CMK (cell line): ENCODE measurements around the gene NPL.
A peak's percentile ranks its signal among the peaks of the same experiment; 100 is the strongest.

Experiments
- DNase-seq: peaks from one replicate; pipeline ENCODE4 v3.0.0-alpha.2; 2010; ENCODE audit warnings: low read depth

The NPL gene

DNA sequence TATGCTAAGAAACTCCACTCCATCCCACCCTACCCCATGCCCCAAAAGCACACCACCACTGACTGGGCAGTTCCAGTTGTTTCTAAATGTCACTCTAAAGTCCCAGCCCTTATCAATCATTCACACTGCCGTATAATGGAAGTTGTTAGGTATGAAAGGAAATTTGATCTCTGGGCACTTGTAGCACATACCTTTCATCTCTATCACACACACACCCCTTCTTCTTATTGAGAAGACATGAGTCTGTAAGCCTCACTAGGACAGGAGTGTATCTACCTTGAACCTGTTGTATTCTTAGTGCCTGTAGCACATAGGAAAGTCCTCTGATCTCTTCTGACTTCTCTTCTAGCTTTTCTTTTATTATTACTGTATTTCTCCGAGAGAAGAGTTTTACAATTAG, 27.3 kb downstream of the NPL start:
- DNase-seq, result no peak

DNA sequence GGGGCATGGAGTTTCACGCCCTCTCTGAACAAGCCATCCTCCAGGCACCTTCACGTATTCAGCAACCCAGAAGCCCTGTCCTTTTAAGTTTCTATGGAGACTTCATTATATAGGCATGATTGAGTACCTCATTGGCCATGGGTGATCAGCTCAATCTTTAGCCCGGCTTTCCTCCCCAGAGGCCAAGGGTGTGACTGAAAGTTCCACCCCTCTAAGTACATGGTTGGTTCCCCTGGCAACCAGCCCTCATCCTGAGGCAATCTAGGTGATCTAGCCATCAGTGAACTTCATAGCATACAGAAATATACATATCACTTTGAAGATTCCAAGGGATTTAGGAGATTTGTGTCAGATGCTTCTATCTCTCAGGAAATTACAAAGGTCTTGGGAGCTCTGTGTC, 28.2 kb downstream of the NPL start:
- no peak for DNase-seq

DNA sequence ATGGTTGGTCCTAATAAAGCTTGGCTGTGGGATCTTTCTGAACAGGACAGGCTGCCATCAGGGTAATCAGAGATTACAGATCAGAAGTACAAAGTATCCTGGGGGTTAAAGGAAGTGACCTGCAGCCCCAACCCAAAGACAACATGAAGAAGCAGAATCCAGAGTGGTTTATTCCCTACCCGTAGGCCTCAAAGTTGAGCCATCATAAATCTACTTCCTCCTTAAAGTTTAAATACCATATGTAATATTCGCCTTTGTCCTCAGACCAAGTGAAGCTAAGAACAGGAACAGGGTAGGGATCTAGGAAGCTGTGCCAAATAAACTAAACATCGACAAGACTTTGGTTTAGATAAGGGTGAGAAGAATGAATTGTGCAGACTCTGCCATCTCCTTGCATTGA, 33.6 kb downstream of the NPL start:
- no peak for DNase-seq

DNA sequence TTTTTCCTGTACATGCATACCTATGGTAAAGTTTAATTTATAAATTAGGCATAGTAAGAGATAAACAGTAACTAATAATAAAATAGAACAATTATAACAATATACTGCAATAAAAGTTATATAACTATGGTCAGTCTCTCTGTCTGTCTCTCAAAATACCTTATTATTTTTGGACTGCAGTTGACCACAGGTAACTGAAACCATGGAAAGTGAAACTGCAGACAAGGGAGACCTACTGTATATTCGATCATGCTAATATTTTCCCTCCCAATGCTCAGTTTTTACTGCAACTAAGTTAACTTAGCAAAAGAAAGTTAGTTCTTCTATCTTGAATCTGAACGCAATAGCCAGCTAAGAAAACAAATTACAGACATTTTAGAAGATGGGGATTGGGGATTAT, 37.3 kb downstream of the NPL start:
- DNase-seq, result no peak

DNA sequence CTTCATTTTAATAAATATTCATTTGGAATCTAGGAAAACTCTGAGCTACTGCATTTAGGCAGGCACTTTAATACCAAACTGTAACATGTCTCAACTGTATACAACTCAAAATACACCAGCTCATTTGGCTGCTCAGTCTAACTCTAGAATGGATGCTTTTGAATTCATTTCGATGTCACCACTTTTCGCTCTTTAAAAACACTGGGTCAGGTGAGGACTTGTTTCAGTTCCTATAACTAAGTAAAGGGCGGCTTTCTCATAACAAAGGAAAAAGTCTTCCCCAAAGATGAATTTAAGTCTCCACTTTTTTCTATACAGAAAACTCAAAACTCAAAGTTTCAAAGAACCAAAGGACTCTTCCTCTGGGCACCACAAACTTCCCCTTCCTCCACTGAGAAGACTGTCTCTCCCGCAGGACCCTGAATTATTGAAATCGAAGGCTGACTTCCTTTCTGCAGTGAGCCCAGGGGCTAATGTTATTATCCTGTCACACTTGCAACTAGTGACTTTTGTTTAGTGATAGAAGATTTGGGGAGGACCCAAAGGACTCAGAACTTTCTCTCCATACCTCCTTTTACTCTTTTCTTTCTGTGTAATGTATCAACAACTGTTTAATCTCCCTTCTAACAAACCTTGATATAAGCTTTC, 39.8 kb downstream of the NPL start:
- DNase-seq, result no peak

DNA sequence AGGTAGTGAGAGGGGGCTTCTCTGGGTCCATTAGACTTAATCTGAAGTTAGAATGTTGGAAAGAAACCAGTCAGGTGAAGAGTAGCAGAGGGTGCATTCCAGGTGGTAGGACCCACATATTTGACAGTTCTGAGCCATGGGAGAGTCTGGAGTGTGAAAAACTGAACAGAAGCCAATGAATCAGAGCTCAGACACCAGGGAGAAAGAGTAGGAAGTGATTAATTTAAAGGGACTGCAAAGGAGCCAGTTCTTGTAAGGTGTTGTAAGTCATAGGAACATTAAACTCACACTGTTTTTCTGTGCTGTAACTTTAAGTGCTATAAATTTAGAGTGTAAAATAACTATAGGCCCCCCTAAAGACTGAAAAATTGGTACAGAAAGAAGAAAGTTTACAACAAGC, 43.7 kb downstream of the NPL start:
- DNase-seq, result no peak

DNA sequence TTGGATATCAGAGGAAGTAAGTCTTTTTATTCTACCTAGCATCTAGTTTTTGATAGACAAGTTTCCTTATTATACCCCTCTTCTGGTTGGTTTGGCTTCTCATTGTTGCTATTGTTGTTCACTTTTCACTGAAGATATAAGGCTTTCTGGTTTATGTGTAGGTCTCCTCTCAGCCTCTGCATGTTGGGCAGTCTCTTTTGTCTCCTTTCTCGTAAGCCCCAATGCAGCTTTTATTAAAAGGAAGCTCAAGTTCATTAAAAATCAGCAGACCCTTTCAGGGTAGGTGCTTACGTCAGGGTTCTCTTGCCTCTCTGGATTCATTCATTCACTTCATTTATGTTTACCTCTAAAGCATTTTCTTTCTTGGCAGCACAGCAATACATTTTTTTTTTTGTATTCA, 44.8 kb downstream of the NPL start:
- no peak for DNase-seq

DNA sequence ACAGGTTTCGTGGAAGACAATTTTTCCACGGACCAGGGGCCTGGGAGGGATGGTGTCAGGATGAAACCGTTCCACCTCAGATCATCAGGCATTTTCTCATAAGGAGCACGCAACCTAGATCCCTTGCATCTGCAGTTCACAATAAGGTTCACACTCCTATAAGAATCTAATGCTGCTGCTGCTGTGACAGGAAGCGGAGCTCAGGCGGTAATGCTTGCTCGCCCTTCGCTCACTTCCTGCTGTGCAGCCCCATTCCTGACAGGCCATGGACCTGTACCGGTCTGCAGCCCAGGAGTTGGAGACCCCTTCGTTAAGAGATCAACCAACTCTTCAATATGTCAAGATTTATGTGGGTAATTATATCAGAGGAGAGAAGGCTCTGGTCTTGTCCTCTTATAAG, 46.2 kb downstream of the NPL start:
- DNase-seq, result no peak

DNA sequence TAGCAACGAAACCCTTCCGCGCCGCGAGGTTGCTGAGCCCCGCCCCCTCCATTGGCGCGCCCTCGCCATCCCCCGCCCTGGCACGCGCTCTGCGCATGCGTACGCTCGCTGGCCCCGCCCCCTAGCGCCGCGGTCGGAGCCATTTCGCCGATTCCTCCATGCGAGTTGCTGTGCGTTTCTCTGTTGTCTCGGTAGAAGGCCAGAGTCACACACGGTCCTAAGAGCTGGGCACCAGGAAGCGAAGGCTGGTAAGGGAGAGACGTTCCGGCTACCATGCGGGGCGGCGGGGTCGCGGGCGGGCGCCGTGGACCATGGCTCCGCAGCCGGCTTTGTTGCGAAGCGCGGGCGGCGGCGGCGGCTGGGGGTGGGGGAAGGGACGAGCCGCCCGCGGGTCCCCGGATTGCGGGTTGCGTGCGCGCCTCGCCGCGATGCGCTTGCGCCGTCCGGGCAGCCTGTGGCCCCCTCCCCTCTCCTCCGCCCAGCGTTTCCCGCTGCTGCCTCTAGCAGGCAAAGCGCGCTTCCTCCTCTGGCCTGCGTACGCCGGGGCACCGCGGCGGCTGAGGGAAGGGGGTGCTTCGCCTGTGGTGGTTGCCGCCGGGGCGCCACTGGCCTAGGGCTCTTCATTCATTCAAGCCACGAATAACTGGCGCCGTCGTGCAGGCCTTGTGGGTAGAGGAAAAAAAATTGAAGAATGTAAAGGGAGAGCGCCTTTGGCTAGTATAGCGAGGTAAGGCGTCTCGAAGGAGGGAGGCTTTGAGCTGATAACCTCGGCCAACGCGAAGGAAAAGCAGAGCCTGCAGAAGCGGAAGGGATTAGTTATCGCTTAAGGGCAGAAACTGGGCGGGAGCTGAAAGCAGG, 49.9 kb downstream of the NPL start, which contains the start of gene DHX9:
Gene DHX9, plus strand, starts transcription at position 139 of the 858 bp plus-strand sequence. CDS start 3,220 bp downstream, outside the sequence.
- peak; percentile 91 for DNase-seq

DNA sequence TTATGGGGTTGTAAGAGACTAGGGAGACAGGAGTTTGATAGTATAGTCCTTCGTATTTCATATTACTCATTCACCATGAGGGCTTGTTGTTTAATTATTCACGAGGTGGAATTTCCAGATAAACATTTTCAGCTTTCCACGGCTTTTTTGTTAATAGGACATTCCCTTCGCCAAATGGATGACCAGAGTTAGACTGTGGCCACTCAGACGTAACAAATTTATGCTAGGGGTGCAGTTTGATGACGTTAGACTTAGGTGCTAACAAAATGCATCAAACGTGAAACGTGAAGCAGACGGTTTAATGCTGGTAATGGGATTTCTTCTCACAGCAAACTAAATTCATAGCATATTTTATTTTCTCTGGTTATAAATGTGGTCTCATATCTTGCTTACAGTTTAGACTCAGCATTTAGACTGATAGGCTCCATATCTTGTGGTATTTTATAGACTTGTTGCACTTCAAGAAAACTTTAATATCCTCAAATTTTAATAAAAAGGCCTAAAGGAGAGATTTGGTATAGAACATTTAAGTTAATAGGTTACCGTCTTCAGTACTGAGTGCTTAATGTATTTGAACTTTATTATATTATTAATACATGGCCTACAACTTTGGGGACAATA, 51.9 kb downstream of the NPL start:
- DNase-seq, result no peak

DNA sequence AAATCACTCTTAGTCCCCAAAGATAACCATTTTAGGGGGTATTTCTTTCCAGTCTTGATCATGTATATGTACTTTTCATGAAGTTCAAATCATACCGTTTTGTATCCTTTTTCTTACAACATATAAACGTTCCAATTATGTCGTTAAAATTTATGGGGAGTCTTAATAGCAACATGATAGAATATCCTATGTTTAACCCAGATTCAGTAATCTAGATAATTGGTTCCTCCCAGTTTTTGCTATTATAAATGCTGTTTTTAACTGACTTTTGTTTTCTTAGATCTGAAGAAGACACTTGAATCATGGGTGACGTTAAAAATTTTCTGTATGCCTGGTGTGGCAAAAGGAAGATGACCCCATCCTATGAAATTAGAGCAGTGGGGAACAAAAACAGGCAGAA, 52.7 kb downstream of the NPL start:
- DNase-seq, result no peak

DNA sequence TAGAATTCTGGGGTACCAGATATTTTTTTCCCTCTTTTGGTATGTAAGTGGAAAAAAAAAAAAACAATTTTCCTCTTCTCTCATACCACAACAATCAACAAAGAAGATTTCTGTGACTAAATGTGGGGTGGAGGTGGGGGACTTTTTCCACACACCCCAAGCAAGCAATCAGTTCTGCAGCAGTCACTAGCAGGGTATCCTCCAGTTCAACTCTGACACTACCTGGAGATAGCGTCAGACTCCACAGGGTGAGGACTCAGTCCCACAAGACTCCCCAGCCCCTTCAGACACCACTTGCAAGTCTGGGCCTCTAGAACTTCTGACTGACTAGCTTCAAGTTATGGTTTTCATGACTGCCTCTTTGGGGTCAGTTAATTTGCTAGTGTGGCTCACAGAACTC, 55.8 kb downstream of the NPL start:
- DNase-seq, result no peak

DNA sequence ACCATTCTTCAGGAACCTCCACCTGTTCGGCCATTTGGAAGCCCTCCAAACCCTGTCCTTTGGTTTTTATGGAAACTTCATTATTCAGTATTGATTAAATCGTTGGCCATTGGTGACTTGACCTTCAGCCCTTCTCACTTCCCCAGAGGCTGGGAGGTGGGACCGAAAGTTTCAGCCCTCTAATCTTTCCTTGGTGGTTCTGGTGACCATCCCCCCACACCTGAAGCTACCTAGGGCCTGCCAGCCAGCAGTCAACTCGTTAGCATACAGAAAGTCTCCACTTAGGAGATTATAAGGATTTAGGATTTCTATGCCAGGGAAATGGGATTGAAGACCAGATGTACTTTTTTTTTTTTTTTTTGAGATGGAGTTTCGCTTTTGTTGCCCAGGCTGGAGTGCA, 56.3 kb downstream of the NPL start:
- no peak for DNase-seq

DNA sequence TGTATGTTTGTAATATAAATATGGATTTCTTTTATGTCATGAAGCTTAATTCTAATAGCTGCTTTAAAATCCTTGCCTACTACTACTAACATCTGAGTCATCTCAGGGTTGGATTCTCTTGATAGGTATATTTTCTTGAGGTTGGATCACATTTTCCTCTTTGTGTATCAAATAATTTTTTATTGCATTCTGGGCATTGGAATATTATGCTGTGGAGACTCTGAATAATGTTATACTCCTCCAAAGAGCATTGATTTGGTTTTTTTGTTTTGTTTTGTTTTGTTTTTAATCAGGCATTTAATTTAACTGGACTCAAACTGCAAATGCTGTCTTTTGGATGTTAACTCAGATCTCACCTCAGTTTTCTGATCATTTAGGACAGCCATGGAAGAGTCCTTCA, 57.5 kb downstream of the NPL start:
- no peak for DNase-seq

DNA sequence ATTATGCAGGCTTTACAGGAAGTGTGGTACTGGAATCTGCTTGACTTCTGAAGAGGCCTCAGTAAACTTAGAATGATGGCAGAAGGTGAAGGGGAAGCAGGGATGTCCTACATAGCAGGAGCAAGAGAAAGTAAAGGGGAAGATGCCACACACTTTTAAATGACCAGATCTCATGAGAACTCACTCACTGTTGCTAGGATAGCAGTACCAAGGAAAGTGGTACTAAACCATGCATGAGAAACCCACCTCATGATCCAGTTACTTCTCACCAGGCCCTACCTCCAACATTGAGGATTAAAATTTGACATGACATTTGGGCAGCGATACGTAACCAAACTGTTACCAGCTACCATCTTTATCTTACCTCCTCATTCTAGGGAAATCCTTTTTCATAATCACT, 59.2 kb downstream of the NPL start:
- no peak for DNase-seq

DNA sequence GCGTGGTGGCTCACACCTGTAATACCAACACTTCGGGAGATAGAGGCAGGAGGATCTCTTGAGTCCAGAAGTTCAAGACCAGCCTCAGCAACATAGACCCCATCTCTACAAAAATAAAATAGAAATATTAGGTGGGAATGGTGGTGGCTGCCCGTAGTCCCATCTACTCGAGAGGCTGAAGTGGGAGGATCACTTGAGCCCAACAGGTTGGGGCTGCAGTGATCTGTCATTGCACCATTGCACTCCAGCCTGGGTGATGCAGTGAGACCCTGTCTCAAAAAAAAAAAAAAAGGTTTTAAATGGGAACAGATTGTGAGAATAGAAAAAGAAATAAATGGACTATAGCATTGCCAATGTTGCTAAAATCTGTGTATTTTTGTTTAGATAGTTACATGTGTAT, 60.7 kb downstream of the NPL start:
- no peak for DNase-seq

DNA sequence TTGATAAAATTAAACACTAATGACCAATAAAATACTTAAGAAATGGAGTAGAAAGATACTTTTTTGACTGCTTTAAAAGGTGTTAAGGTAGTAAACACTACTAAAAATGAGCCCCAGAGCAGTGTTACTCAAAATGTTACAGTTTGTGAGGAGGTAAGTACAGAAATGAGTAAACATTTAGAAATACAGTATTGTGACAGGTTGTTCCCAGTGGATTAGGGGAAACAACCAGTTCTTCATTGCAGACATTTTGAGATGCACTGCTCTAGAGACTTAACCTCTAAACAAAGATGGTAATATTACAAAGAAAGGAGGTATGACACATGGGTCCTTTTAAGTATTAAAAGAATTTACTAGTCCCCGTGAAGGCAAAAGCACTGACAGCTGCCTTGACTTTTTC, 62.3 kb downstream of the NPL start:
- DNase-seq, result no peak

DNA sequence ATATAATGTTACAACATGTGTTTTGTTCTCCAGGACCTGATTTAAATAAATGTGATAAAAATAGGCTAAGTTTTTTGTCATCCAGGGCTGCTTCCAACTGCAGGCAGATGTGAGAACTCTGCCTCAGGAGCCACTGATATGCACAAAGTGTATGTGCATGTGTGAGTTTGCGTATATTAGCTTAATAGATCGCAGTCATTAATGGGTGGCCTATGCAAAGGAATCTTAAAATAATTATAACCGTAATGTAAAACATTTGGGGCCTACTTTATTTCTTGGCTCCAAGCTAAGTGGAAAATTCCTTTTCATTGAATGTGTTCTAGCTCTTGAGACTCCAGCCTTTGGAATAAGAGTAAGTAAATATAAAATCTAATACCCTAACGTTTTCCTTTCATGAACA, 66.3 kb downstream of the NPL start:
- no peak for DNase-seq

DNA sequence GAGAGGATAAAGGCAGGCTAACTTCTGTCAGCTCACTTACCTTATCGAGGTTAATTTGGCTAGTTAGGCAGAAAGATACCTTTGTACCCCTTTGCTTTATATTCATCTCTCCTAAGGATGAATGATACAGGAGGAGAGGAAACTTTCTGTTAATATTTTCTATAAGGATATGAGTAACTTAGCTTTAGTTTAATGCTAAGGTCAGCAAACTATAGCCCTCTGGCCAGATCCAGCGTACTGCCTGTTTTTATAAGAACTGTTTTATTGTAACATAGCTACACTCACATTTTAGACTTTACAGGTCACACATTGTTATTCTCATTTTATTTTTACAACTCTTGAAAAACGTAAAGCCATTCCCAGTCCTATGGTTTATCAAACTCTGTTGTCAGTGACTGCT, 67.6 kb downstream of the NPL start:
- no peak for DNase-seq

DNA sequence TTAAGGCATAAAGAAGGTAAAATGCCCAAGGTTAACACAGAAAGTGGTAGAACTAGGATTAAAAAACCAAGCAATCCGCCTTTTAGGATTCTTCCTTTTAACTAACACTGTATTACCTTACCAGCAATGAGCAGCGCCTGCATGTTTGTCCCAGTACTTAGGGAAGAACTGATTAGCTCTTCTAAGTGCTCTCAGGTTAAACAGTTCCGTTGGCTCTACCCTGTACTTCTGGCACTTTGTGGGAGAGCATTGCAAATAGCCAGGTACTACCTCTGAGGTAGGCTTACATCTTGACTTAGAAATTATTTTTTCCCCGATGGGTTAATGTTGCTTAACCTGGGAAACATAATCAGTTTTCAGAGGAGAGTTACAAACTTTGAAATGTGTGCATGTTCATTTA, 71.1 kb downstream of the NPL start:
- DNase-seq, result no peak

DNA sequence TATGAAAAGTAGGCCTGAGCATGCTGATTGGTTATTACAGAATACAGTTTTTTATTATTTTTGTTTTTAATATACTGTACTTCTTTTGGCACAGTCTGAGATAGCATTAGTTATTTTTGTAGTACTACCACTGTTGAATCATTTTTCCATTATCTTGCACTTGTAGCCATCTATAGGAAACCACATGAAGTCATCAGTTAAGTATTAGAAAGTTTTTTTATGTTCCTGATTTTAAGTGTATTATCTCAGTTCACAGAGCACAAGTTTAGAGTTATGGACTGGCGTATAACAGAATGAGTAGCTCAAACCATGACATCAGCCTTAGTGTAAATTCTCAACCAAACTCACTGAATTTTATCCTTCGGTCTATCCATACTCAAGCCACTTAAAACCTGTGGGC, 72.4 kb downstream of the NPL start:
- no peak for DNase-seq

DNA sequence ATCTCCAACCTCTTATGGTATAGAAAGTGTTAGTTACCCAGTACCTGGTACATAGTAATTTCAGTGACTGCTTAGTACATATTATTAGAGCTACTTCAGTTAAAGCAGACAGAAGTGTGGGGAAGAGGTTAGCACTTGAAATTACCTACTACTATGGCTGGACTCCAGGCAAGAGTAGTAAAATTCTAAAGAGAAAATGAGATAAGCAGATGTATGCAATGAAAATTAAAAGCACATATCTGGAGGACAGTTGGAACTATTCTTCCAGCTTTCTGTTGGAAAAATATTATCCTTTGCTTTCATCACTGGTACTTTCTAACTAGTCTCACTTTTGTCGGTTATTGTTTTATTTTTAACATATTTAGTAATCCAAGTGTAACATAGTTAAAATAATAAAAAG, 73.3 kb downstream of the NPL start:
- no peak for DNase-seq

DNA sequence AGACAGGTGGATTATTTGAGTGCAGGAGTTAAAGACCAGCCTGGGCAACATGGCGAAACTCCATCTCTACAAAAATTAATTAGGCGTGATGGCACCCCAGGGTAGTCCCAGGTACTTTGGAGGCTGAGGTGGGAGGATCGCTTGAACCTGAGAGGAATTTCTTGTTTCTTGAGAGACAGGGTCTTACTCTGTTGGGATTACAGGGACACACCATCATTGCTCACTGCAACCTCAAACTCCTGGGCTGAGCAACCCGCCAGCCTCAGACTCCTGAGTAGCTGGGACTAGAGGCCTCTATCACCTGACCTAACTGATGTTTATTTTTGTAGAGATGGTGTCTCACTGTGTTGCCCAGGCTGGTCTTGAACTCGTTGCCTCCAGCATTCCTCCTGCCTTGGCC, 74.4 kb downstream of the NPL start:
- DNase-seq, result no peak
